Measurements from ENCODE around the gene DDX41. TPM values are rescaled to one million over a fixed set of nuclear protein-coding genes. Genes with fewer than 3 reads are reported as not detected.
A peak's percentile ranks its signal among the peaks of the same experiment; 100 is the strongest.
"Not testable (repeated sequence)": the region's sequence is repeated elsewhere in the genome, so short reads cannot be mapped to it uniquely, and the experiment has no call there.

The DDX41 gene
- total RNA-seq, 5 donors from 2014 or later (not counting 1 experiment from before 2014, with no cell fraction given): 64.8 to 118 (median 106) TPM

DNA sequence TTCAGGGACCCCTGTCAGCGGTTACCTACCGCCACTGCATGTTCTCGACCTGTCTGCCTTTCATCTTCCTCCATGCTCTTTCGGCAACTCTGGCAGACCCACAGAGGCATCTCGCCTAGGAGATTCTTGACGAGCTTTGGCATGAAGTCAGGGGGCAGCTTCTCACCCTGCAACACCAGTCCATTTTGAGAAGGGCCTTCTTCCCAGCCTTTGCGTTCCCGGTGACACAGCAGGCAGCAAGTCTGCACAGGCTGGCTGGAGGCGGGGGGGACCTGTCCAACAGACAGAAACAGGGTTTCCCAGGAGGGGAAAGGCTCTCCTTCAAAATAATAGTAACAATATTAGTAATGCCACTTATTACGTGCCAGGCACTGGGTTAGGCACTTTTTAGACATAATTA lies 22.1 kb upstream of the DDX41 start:
- 88% methylated on average over 6 of the region's 10 CpGs for WGBS (ENCODE audit: insufficient coverage)
- H3K4me3 Mint-ChIP-seq: no peak overlapping the region
- H3K27me3 ChIP-seq (replicated peaks in 1 of 2; ENCODE audit: control insufficient read depth in 2 of 2, extremely low read depth in 1 of 2, insufficient read depth in 2 of 2, low read length in 1 of 2): no peaks in the 10 kb centered on the region
- no peak overlapping the region for H3K27ac Mint-ChIP-seq
- ChIA-PET POLR2A (no interaction called here), CTCF (no interaction called here)
- no peaks in the 10 kb centered on the region for H3K9me3 ChIP-seq
- peaks cover 30% of the 10 kb centered on the region for H3K36me3 Mint-ChIP-seq
- H3K27me3 Mint-ChIP-seq: no peaks in the 10 kb centered on the region
- no peak overlapping the region for H3K27ac ChIP-seq (ENCODE audit: low read length)
- H3K9me3 Mint-ChIP-seq: no peaks in the 10 kb centered on the region
- peaks cover 22 to 56% of the 10 kb centered on the region in 2 donors for H3K36me3 ChIP-seq (ENCODE audit: control insufficient read depth in 2 of 2, extremely low read depth in 1 of 2, insufficient read depth in 1 of 2, low read length in 1 of 2)
- ATAC-seq (replicated peaks in 1 of 4): no peak
- no peak for DNase-seq
- H3K4me1 ChIP-seq (ENCODE audit: control insufficient read depth in 1 of 2, extremely low read depth in 1 of 2, insufficient read depth in 2 of 2, low read length in 2 of 2): no peaks in the 10 kb centered on the region
- no peak overlapping the region for H3K4me3 ChIP-seq (ENCODE audit: control insufficient read depth in 1 of 2, extremely low read depth in 1 of 2, low read length in 1 of 2)
- peaks cover 13 to 23% (median 14%) of the 10 kb centered on the region in 3 donors for H3K4me1 Mint-ChIP-seq

DNA sequence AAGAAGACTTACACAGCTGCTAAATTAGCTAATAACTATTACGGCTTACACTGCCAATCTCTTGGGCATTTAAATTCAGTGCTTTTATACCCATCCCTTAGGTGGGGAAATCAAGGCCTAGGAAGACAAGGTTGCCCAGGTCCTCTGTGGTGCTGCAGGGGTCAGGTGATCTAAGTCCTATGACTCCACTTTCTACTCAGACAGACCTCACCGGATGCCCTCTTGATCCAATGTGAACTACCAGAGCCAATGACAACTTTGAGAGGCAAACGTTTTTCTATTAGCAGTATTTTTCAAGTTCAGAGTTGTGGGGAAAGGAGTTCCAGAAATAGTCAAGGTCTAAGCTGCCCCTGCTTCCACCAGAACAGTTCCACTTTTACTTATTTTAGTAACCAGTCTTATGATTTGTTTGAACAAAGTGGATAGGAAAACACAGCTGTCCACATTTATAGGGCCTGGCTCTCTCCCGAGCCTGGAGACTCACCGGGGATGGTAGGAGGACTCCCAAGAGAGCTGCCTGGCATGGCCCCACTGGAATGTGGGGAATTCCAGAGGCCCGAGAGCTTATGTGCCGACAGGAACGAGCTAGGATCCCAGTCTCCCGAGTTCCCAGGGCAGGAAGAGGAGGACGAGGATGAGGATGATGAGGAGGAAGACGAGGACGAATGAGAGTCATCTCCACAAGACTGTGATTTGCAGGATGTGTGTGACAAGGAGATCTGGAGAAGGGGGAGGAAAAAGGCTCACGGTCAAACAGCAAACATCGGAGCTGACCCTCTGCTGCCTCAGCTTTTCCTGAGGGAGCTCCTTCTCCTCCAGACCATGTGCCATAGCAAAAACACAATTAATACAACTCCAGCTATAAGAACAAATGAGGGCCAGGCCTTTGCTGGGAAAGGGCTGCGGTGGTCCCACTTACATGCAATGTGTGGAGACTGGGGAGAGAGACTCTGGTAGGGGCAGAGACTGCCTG lies 20.9 kb upstream of the DDX41 start:
- no peak overlapping the region for H3K4me3 Mint-ChIP-seq
- H3K4me1 Mint-ChIP-seq: peaks cover 4 to 12% (median 9%) of the 10 kb centered on the region in 3 donors
- peaks cover 37% of the 10 kb centered on the region for H3K36me3 Mint-ChIP-seq
- no peak for ATAC-seq (replicated peaks in 1 of 4)
- Histone ChIP-seq H3K4me1 (ENCODE audit: control insufficient read depth in 1 of 2, extremely low read depth in 1 of 2, insufficient read depth in 2 of 2, low read length in 2 of 2) (no peaks in the 10 kb centered on the region), H3K27ac (ENCODE audit: low read length) (no peak overlapping the region), H3K36me3 (ENCODE audit: control insufficient read depth in 2 of 2, extremely low read depth in 1 of 2, insufficient read depth in 1 of 2, low read length in 1 of 2) (peaks cover 23 to 52% of the 10 kb centered on the region in 2 donors), H3K4me3 (ENCODE audit: control insufficient read depth in 1 of 2, extremely low read depth in 1 of 2, low read length in 1 of 2) (no peak overlapping the region), H3K27me3 (replicated peaks in 1 of 2; ENCODE audit: control insufficient read depth in 2 of 2, extremely low read depth in 1 of 2, insufficient read depth in 2 of 2, low read length in 1 of 2) (no peaks in the 10 kb centered on the region), H3K9me3 (no peaks in the 10 kb centered on the region)
- no peaks in the 10 kb centered on the region for H3K9me3 Mint-ChIP-seq
- no peak for DNase-seq
- H3K27me3 Mint-ChIP-seq: no peaks in the 10 kb centered on the region
- H3K27ac Mint-ChIP-seq: no peak overlapping the region
- ChIA-PET CTCF (no interaction called here), POLR2A (no interaction called here)
- WGBS (ENCODE audit: insufficient coverage): 98% methylated on average over 10 of the region's 15 CpGs

DNA sequence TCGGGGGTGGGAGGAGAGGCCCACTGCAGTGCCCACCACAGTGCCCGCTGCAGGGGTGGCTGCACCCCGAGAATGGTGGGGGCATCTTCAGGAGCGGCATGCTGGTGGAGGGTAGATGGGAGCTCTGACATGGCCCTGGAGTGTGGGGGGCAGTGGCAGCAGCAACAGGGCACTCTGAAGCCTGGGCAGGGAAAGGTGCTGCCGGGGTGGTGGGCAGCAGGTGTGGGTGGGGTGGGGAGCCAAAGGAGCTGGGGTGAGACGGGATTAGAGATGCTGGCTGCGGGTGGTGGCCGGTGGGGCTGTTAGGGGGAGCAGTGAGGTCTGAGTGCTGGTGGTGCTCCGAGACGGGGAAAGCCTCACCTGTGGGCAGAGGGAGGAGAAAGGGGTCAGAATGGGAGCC lies 19.6 kb upstream of the DDX41 start:
- Mint-ChIP-seq H3K36me3 (peaks cover 39% of the 10 kb centered on the region), H3K4me1 (peaks cover 4 to 6% (median 4%) of the 10 kb centered on the region in 3 donors), H3K27me3 (no peaks in the 10 kb centered on the region), H3K27ac (no peak overlapping the region), H3K4me3 (no peak overlapping the region), H3K9me3 (no peaks in the 10 kb centered on the region)
- H3K4me3 ChIP-seq (ENCODE audit: control insufficient read depth in 1 of 2, extremely low read depth in 1 of 2, low read length in 1 of 2): no peak overlapping the region
- WGBS (ENCODE audit: insufficient coverage): 99% methylated on average over 7 of the region's 10 CpGs
- POLR2A ChIA-PET: interaction anchor here in 1 of 2 donors (0.6 kb wide), 2 partner anchors 433 to 589 kb away, joined by 4 to 5 read pairs; no protein-coding TSS in a partner anchor
- CTCF ChIA-PET: interaction anchor here in 1 of 2 donors (0.6 to 0.7 kb wide), 3 partner anchors 9 to 581 kb away, joined by 3 to 4 read pairs (median 3); no protein-coding TSS in a partner anchor
- H3K27ac ChIP-seq (ENCODE audit: low read length): no peak overlapping the region
- H3K36me3 ChIP-seq (ENCODE audit: control insufficient read depth in 2 of 2, extremely low read depth in 1 of 2, insufficient read depth in 1 of 2, low read length in 1 of 2): peaks cover 33 to 60% of the 10 kb centered on the region in 2 donors
- DNase-seq: no peak
- H3K9me3 ChIP-seq: no peaks in the 10 kb centered on the region
- no peaks in the 10 kb centered on the region for H3K27me3 ChIP-seq (replicated peaks in 1 of 2; ENCODE audit: control insufficient read depth in 2 of 2, extremely low read depth in 1 of 2, insufficient read depth in 2 of 2, low read length in 1 of 2)
- H3K4me1 ChIP-seq (ENCODE audit: control insufficient read depth in 1 of 2, extremely low read depth in 1 of 2, insufficient read depth in 2 of 2, low read length in 2 of 2): no peaks in the 10 kb centered on the region
- ATAC-seq (replicated peaks in 1 of 4): no peak

DNA sequence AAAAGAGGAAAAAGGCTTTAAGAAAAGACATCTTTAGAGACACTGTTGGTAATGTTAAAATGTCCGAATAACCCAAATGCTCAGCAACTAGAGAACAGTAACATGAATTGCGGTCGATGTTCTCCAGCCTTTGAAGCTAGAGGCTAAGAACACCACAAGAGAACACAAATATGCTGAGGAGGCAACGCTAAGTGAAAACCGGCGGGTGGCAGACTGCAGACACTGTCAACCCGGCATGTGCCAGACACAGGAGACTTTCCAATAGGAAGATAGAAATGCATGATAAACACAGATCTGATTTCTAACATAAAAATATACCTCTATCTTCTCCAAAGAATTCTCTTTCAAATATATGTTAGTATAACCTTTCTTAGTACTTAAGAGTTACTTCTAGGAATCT lies 18.4 kb upstream of the DDX41 start:
- Mint-ChIP-seq H3K36me3 (peaks cover 43% of the 10 kb centered on the region), H3K27me3 (no peaks in the 10 kb centered on the region), H3K4me1 (no peaks in the 10 kb centered on the region), H3K4me3 (no peak overlapping the region), H3K27ac (no peak overlapping the region), H3K9me3 (no peaks in the 10 kb centered on the region)
- H3K4me1 ChIP-seq (ENCODE audit: control insufficient read depth in 1 of 2, extremely low read depth in 1 of 2, insufficient read depth in 2 of 2, low read length in 2 of 2): no peaks in the 10 kb centered on the region
- WGBS (ENCODE audit: insufficient coverage): 93% methylated on average over 2 of the region's 7 CpGs
- no peak for DNase-seq
- no peak for ATAC-seq (replicated peaks in 1 of 4)
- no peaks in the 10 kb centered on the region for H3K9me3 ChIP-seq
- H3K27me3 ChIP-seq (replicated peaks in 1 of 2; ENCODE audit: control insufficient read depth in 2 of 2, extremely low read depth in 1 of 2, insufficient read depth in 2 of 2, low read length in 1 of 2): no peaks in the 10 kb centered on the region
- H3K27ac ChIP-seq (ENCODE audit: low read length): no peak overlapping the region
- ChIA-PET CTCF (no interaction called here), POLR2A (no interaction called here)
- no peak overlapping the region for H3K4me3 ChIP-seq (ENCODE audit: control insufficient read depth in 1 of 2, extremely low read depth in 1 of 2, low read length in 1 of 2)
- H3K36me3 ChIP-seq (ENCODE audit: control insufficient read depth in 2 of 2, extremely low read depth in 1 of 2, insufficient read depth in 1 of 2, low read length in 1 of 2): peaks cover 33 to 70% of the 10 kb centered on the region in 2 donors

DNA sequence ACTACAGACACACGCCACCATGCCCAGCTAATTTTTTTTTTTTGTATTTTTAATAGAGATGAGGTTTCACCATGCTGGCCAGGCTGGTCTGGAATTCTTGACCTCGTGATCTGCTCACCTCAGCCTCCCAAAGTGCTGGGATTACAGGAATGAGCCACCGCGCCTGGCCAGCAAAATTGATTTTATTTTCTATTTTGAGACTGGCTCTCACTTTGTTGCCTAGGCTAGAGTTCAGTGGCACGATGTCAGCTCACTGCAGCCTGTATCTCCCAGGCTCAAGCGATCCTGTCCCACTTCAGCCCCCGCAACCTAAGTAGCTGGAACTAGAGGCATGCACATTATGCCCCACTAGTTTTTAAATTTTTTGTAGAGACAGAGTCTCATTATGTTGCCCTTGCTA lies 17.7 kb upstream of the DDX41 start:
- H3K27me3 Mint-ChIP-seq; ATAC-seq (replicated peaks in 1 of 4); H3K9me3 ChIP-seq; H3K27me3 ChIP-seq (replicated peaks in 1 of 2; ENCODE audit: control insufficient read depth in 2 of 2, extremely low read depth in 1 of 2, insufficient read depth in 2 of 2, low read length in 1 of 2); POLR2A ChIA-PET; H3K4me3 ChIP-seq (ENCODE audit: control insufficient read depth in 1 of 2, extremely low read depth in 1 of 2, low read length in 1 of 2); H3K27ac Mint-ChIP-seq; H3K9me3 Mint-ChIP-seq; H3K4me1 Mint-ChIP-seq; DNase-seq; H3K4me1 ChIP-seq (ENCODE audit: control insufficient read depth in 1 of 2, extremely low read depth in 1 of 2, insufficient read depth in 2 of 2, low read length in 2 of 2); H3K27ac ChIP-seq (ENCODE audit: low read length); H3K4me3 Mint-ChIP-seq: not testable (repeated sequence)
- CTCF ChIA-PET: interaction anchor here in 1 of 2 donors (0.6 kb wide), 1 partner anchor 11 kb away, joined by 3 read pairs; no protein-coding TSS in a partner anchor
- peaks cover 33 to 77% of the 10 kb centered on the region in 2 donors for H3K36me3 ChIP-seq (ENCODE audit: control insufficient read depth in 2 of 2, extremely low read depth in 1 of 2, insufficient read depth in 1 of 2, low read length in 1 of 2)
- WGBS (ENCODE audit: insufficient coverage): 100% methylated on average over 4 of the region's 7 CpGs
- peaks cover 48% of the 10 kb centered on the region for H3K36me3 Mint-ChIP-seq

DNA sequence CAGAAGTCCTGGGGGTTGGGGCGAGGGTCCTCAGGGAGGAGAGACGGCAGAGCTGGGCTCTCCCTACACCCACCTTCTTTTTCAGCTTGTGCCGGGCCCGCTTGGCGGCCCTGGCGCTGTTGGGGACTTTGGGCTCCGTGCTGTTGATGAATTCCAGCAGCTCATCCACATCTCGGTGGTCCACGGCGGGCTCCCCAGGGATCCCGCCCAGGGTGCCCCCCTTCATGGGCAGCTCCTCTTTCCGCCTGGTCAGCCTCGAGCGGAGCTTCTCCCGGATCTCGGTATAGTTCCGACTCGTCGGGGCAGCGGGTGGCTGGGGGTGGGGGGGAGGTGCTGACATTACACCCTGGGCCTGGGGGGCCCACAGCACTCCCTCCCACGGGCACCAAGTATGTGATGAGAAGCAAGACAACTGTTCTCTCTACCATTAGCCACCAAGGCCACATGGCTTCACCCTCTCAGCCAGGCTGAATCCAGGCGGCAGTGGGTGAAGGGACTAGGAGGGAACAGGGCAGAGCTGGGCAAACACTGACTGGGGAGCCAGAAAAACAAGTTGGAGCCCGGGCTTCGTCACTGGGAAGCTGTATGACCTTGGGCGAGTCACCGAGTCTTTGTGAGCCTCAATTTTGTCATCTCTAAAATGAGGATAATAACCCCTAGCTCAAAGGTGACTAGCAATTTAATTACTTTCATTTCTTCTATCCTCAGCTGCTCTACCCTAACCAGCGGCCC lies 14.6 kb upstream of the DDX41 start:
- Mint-ChIP-seq H3K27me3 (no peaks in the 10 kb centered on the region), H3K36me3 (peaks cover 39% of the 10 kb centered on the region), H3K27ac (no peak overlapping the region), H3K4me3 (peak overlapping the region in 1 of 3 donors; percentile 22), H3K4me1 (no peaks in the 10 kb centered on the region), H3K9me3 (no peaks in the 10 kb centered on the region)
- Histone ChIP-seq H3K27me3 (replicated peaks in 1 of 2; ENCODE audit: control insufficient read depth in 2 of 2, extremely low read depth in 1 of 2, insufficient read depth in 2 of 2, low read length in 1 of 2) (no peaks in the 10 kb centered on the region), H3K4me1 (ENCODE audit: control insufficient read depth in 1 of 2, extremely low read depth in 1 of 2, insufficient read depth in 2 of 2, low read length in 2 of 2) (no peaks in the 10 kb centered on the region), H3K36me3 (ENCODE audit: control insufficient read depth in 2 of 2, extremely low read depth in 1 of 2, insufficient read depth in 1 of 2, low read length in 1 of 2) (peaks cover 18 to 75% of the 10 kb centered on the region in 2 donors), H3K9me3 (no peaks in the 10 kb centered on the region), H3K4me3 (ENCODE audit: control insufficient read depth in 1 of 2, extremely low read depth in 1 of 2, low read length in 1 of 2) (no peak overlapping the region), H3K27ac (ENCODE audit: low read length) (no peak overlapping the region)
- no peak for DNase-seq
- WGBS (ENCODE audit: insufficient coverage): 96% methylated on average over 15 of the region's 27 CpGs
- ChIA-PET CTCF (interaction anchor here in 1 of 2 donors (0.5 kb wide), 1 partner anchor 42 kb away, joined by 4 read pairs; no protein-coding TSS in a partner anchor), POLR2A (interaction anchor here in 1 of 2 donors (0.7 kb wide), 1 partner anchor 92 kb away, joined by 5 read pairs; no protein-coding TSS in a partner anchor)
- ATAC-seq (replicated peaks in 1 of 4): no peak

All from T-cell (primary cell).